Hepatocyte (in vitro differentiated cells): ENCODE results near the gene BMP5. TPM values are rescaled to one million over a fixed set of nuclear protein-coding genes. Genes with fewer than 3 reads are reported as not detected.

Experiments
- DNase-seq: peaks from one replicate; pipeline ENCODE4 v3.0.0-alpha.2; 2016; ENCODE audit warnings: low spot score
- H2AFZ ChIP-seq: fragments of 200-600 bp; sonication (generic); 2 replicates; pipeline ENCODE4 v1.6.0; 2016; ENCODE audit warnings: antibody characterized with exemption, mild to moderate bottlenecking
- H3K27ac ChIP-seq: fragments of 200-600 bp; sonication (generic); 2 replicates; pipeline ENCODE4 v1.5.1; 2016; ENCODE audit warnings: mild to moderate bottlenecking
- H3K27me3 ChIP-seq: fragments of 200-600 bp; sonication (generic); 2 replicates; pipeline ENCODE4 v1.6.1; 2016
- H3K36me3 ChIP-seq: fragments of 200-600 bp; sonication (generic); replicated peaks from 2 replicates; pipeline ENCODE4 v1.5.1; 2016; ENCODE audit warnings: low read depth; ENCODE audit not compliant: insufficient read depth
- H3K4me1 ChIP-seq: fragments of 200-600 bp; sonication (generic); 2 replicates; pipeline ENCODE4 v1.5.1; 2016; ENCODE audit warnings: mild to moderate bottlenecking, moderate library complexity; ENCODE audit not compliant: insufficient read depth
- H3K4me2 ChIP-seq: fragments of 200-600 bp; sonication (generic); 2 replicates; pipeline ENCODE4 v1.6.0; 2016
- H3K4me3 ChIP-seq: fragments of 200-600 bp; sonication (generic); 2 replicates; pipeline ENCODE4 v1.5.1; 2016; ENCODE audit warnings: mild to moderate bottlenecking
- H3K79me2 ChIP-seq: fragments of 200-600 bp; sonication (generic); 2 replicates; pipeline ENCODE4 v1.6.0; 2017; ENCODE audit warnings: mild to moderate bottlenecking
- H3K9me2 ChIP-seq: fragments of 200-600 bp; sonication (generic); replicated peaks from 2 replicates; pipeline ENCODE4 v1.6.0; 2017; ENCODE audit warnings: mild to moderate bottlenecking; ENCODE audit not compliant: insufficient read depth
- H3K9me3 ChIP-seq: fragments of 200-600 bp; sonication (generic); 2 replicates; pipeline ENCODE4 v1.5.1; 2016; ENCODE audit warnings: low read depth, mild to moderate bottlenecking
- H4K20me1 ChIP-seq: fragments of 200-600 bp; sonication (generic); 2 replicates; pipeline ENCODE4 v1.6.0; 2016; ENCODE audit warnings: mild to moderate bottlenecking; ENCODE audit not compliant: insufficient read depth, poor library complexity, severe bottlenecking
- CTCF ChIP-seq: fragments of 200-600 bp; sonication (generic); IDR thresholded peaks from 2 replicates; pipeline ENCODE4 v1.5.1; 2016; ENCODE audit warnings: antibody characterized with exemption, mild to moderate bottlenecking; ENCODE audit not compliant: poor library complexity
- EZH2 ChIP-seq: fragments of 200-600 bp; sonication (generic); IDR thresholded peaks from 2 replicates; pipeline ENCODE4 v1.6.1; 2016; ENCODE audit warnings: antibody characterized with exemption, mild to moderate bottlenecking, borderline replicate concordance
- EZH2phosphoT487 ChIP-seq: fragments of 200-600 bp; sonication (generic); IDR thresholded peaks from one replicate; pipeline ENCODE4 v1.6.1; 2018; ENCODE audit warnings: antibody characterized with exemption, mild to moderate bottlenecking, low read depth, moderate library complexity; ENCODE audit not compliant: unreplicated experiment, severe bottlenecking
- WGBS: methylation state at CpG from one replicate; pipeline ENCODE4 v1.1.6; 2016; ENCODE audit warnings: low lambda C conversion rate; ENCODE audit errors: missing lambda C conversion rate; 5-methylcytosine and 5-hydroxymethylcytosine counted together
- polyA plus RNA-seq: library from polyadenylated mRNA; unstranded; fragments of >200 nt; fragmentation: Nextera tagmentation; extraction: Ambion mirVana; gene quantifications from 2 replicates; pipeline ENCODE4 v1.2.1, GENCODE V29; 2016
- total RNA-seq: library from RNA; depleted of rRNA; stranded (reverse); fragments of >200 nt; gene quantifications from 2 replicates; pipeline ENCODE4 v1.2.3, GENCODE V29; 2014

Gene BMP5
- total and polyA plus RNA-seq, 2 experiments from 2014 or later: 9.5 to 38.3 TPM

DNA sequence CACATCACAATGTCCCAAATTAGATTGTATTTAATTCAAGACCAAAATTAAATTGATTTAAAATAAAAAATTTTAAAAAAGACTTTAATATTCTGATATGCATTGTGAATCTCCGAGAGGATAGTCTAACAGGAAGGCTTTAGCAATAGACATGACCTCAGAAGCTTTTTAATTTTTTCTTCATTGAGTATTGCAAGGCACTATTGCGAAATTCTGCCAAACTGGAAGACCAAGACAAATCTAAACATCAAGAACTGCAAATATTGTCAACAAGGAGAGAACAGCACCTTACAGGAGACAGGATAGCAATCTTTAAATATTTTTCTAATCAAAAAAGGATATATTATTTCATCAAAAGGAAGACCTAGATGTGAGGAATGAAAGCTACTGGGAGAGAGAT lies 56.9 kb downstream of the BMP5 start:
- Histone ChIP-seq H3K36me3 (no peaks in the 10 kb centered on the region), H3K4me3 (no peak overlapping the region), H3K9me2 (no peaks in the 10 kb centered on the region), H3K4me1 (peaks cover 6% of the 10 kb centered on the region), H3K79me2 (peaks cover 49% of the 10 kb centered on the region), H3K4me2 (no peak overlapping the region), H3K27me3 (no peaks in the 10 kb centered on the region), H2AFZ (no peak overlapping the region), H3K9me3 (no peaks in the 10 kb centered on the region), H4K20me1 (peaks cover 9% of the 10 kb centered on the region), H3K27ac (no peak overlapping the region)
- no peak for DNase-seq
- 88% methylated on average over 2 of the region's 2 CpGs for WGBS
- no peak for TF ChIP-seq CTCF

GRCh38 chr6:55812509-55812908 lies 62.9 kb downstream of the BMP5 start:
- H3K36me3 ChIP-seq: no peaks in the 10 kb centered on the region
- WGBS: 76% methylated on average over 1 of the region's 1 CpG
- no peak overlapping the region for H3K4me2 ChIP-seq
- H3K27me3 ChIP-seq: no peaks in the 10 kb centered on the region
- TF ChIP-seq CTCF (no peak), EZH2phosphoT487 (no peak), EZH2 (no peak)
- peaks cover 20% of the 10 kb centered on the region for H3K79me2 ChIP-seq
- H3K4me3 ChIP-seq: no peak overlapping the region
- H3K27ac ChIP-seq: no peak overlapping the region
- H3K9me2 ChIP-seq: no peaks in the 10 kb centered on the region
- no peak for DNase-seq
- peaks cover 4% of the 10 kb centered on the region for H4K20me1 ChIP-seq
- no peaks in the 10 kb centered on the region for H3K4me1 ChIP-seq
- H2AFZ ChIP-seq: no peak overlapping the region
- H3K9me3 ChIP-seq: no peaks in the 10 kb centered on the region

DNA sequence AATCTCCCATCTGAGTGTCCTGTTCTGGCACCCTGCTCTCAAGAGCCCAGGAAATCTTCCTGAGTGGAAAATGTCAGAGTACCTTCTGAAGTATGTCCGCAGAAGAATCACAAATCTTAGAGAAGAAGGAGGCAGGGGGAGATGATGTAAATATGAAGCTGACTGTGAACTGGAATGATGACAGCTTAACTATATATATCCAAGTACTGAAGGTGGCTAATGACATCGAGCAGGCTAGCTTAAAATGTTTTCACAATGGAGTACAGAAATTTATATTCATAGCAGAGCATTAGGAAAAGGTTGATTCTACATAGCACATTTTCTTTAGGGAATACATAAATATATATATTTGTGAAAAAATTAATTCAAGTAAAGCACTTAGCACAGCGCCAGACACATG lies 64.3 kb downstream of the BMP5 start:
- H4K20me1 ChIP-seq: no peaks in the 10 kb centered on the region
- 86% methylated on average over 3 of the region's 3 CpGs for WGBS
- no peaks in the 10 kb centered on the region for H3K36me3 ChIP-seq
- H3K27ac ChIP-seq: no peak overlapping the region
- TF ChIP-seq CTCF: no peak
- no peak for TF ChIP-seq EZH2phosphoT487
- no peak for TF ChIP-seq EZH2
- H3K4me1 ChIP-seq: no peaks in the 10 kb centered on the region
- no peaks in the 10 kb centered on the region for H3K9me2 ChIP-seq
- no peak for DNase-seq
- H3K9me3 ChIP-seq: no peaks in the 10 kb centered on the region
- H3K4me2 ChIP-seq: no peak overlapping the region
- H2AFZ ChIP-seq: no peak overlapping the region
- peaks cover 16% of the 10 kb centered on the region for H3K79me2 ChIP-seq
- no peaks in the 10 kb centered on the region for H3K27me3 ChIP-seq
- no peak overlapping the region for H3K4me3 ChIP-seq

- TF ChIP-seq CTCF: no peak
- no peak for TF ChIP-seq EZH2phosphoT487
- no peak for TF ChIP-seq EZH2
- WGBS: 80% methylated on average over 4 of the region's 4 CpGs
- Histone ChIP-seq H3K4me3 (no peak overlapping the region), H3K9me2 (no peaks in the 10 kb centered on the region), H4K20me1 (no peaks in the 10 kb centered on the region), H3K36me3 (no peaks in the 10 kb centered on the region), H3K4me1 (no peaks in the 10 kb centered on the region), H3K4me2 (no peak overlapping the region), H3K9me3 (no peaks in the 10 kb centered on the region), H3K27ac (no peak overlapping the region), H2AFZ (no peak overlapping the region), H3K79me2 (peaks cover 2% of the 10 kb centered on the region), H3K27me3 (no peaks in the 10 kb centered on the region)
- no peak for DNase-seq
Observed at GRCh38 chr6:55802259-55802658, 73.1 kb downstream of the BMP5 start.
